Measurements from ENCODE around the gene PELO.

- TF ChIP-seq POLR2A (IDR thresholded peaks at IDR 0.05) (no peak), CTCF (IDR thresholded peaks at IDR 0.05) (no peak)
Measured at GRCh38 chr5:52783226-52783959, 4.3 kb upstream of the PELO start.

Data from thyroid gland (tissue), 4 donors.